ENCODE measurements around the gene MARCHF7. TPM values are rescaled to one million over a fixed set of nuclear protein-coding genes. Genes with fewer than 3 reads are reported as not detected.

MARCHF7 gene, protein sequence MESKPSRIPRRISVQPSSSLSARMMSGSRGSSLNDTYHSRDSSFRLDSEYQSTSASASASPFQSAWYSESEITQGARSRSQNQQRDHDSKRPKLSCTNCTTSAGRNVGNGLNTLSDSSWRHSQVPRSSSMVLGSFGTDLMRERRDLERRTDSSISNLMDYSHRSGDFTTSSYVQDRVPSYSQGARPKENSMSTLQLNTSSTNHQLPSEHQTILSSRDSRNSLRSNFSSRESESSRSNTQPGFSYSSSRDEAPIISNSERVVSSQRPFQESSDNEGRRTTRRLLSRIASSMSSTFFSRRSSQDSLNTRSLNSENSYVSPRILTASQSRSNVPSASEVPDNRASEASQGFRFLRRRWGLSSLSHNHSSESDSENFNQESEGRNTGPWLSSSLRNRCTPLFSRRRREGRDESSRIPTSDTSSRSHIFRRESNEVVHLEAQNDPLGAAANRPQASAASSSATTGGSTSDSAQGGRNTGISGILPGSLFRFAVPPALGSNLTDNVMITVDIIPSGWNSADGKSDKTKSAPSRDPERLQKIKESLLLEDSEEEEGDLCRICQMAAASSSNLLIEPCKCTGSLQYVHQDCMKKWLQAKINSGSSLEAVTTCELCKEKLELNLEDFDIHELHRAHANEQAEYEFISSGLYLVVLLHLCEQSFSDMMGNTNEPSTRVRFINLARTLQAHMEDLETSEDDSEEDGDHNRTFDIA
- total RNA-seq (2022; extraction: Qiagen RNA extraction; ENCODE audit: low read depth), result 32.3 to 76.2 TPM (median 56.5 TPM) in 5 replicates

DNA sequence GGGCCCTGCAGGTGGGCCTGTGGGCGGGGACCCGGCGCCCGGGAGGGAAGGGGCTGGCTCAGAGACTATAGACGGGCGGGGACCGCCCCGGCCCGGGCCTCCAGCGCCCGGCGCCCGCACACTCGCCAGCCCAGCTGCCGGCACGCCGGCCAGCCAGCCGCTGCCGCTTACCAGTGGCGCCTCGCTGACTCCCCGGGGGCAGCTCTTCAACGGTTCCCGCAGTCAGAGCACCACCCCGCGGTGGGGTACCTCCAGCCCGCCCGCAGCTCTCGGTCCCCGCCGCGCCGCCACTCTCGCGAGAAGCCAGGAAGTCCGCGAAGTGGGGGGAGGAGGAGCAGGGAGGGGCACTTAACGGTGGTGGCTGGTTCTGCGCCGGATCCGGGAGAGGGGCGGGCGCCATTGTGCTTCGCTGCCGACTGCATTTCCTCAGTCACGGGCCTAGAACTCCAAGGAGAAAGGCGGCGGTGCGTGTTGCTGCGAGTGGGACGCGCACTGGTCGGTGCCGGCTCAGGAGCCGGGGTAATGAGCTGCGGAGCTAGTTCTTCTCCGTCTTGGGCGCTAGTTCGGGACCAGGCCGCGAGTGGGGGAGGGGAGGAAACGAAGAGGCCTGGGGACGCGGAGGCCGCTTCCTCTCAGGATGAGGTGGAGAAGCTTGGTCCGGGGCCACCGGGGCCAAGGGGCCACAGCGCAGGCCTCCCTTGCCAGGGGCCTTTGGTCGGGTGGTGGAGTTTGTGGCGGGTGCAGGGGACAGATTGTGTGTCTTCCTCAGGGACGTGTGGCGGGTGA lies at the start of gene MARCHF7:
MARCHF7 (plus strand) TSS at position 364 of the 786 bp plus-strand sequence. CDS start 16,517 bp downstream, outside the sequence.

Other genes with a start within 250 kb of the MARCHF7 start
- gene BAZ2B, start 96.0 kb upstream of the MARCHF7 start, total RNA-seq (2022; extraction: Qiagen RNA extraction; ENCODE audit: low read depth), result 5.5 to 14.4 TPM (median 10.1 TPM) in 5 replicates
- 0.89 to 2.5 TPM (median 2.2 TPM) in 5 replicates for gene CD302, start 85.7 kb downstream of the MARCHF7 start, total RNA-seq (2022; extraction: Qiagen RNA extraction; ENCODE audit: low read depth)
- 0.09 to 0.27 TPM (median 0.14 TPM) in 5 replicates for gene LY75, start 192.2 kb downstream of the MARCHF7 start, total RNA-seq (2022; extraction: Qiagen RNA extraction; ENCODE audit: low read depth)